GM23338 (cell line): Measurements from ENCODE around the gene ATP5PO. TPM values are rescaled to one million over a fixed set of nuclear protein-coding genes. Genes with fewer than 3 reads are reported as not detected.

Source experiments
- CREB1 ChIP-seq: fragments of 250-450 bp; sonication (Bioruptor Pico); IDR thresholded peaks from 2 replicates; pipeline ENCODE4 v1.5.0; 2020; ENCODE audit warnings: low read depth, mild to moderate bottlenecking, moderate library complexity
- EZH2 ChIP-seq: fragments of 200-600 bp; sonication (generic); IDR thresholded peaks from one replicate; pipeline ENCODE4 v1.8.0; 2017; ENCODE audit warnings: antibody characterized with exemption, mild to moderate bottlenecking, low read depth; ENCODE audit not compliant: unreplicated experiment
- EZH2phosphoT487 ChIP-seq: fragments of 200-600 bp; sonication (generic); IDR thresholded peaks from one replicate; pipeline ENCODE4 v1.8.1; 2018; ENCODE audit warnings: antibody characterized with exemption; ENCODE audit not compliant: unreplicated experiment
- JUNB ChIP-seq: IDR thresholded peaks from one replicate; pipeline ENCODE4 v1.6.1; 2016; ENCODE audit warnings: antibody characterized with exemption; ENCODE audit not compliant: unreplicated experiment
- STAT1 ChIP-seq: IDR thresholded peaks from one replicate; pipeline ENCODE4 v1.6.1; 2016; ENCODE audit warnings: antibody characterized with exemption; ENCODE audit not compliant: unreplicated experiment
- ZNF114 ChIP-seq: fragments of 250-450 bp; sonication (Bioruptor Pico); IDR thresholded peaks from 2 replicates; pipeline ENCODE4 v1.5.0; 2020; ENCODE audit warnings: mild to moderate bottlenecking, moderate library complexity
- ZNF331 ChIP-seq: fragments of 250-450 bp; sonication (Bioruptor Pico); IDR thresholded peaks from 2 replicates; pipeline ENCODE4 v1.5.0; 2020; ENCODE audit warnings: low read depth, mild to moderate bottlenecking, moderate library complexity
- polyA plus RNA-seq: library from polyadenylated mRNA; unstranded; fragments of >200 nt; fragmentation: Nextera tagmentation; extraction: Ambion mirVana; gene quantifications from 2 replicates; pipeline ENCODE4 v1.2.1, GENCODE V29; 2016
- total RNA-seq: library from RNA; depleted of rRNA; stranded (reverse); fragments of >200 nt; shearing (Covaris generic); gene quantifications from 2 replicates; pipeline ENCODE4 v1.2.3, GENCODE V29; 2014
- TF ChIP-seq, protein P1 (sequence below): fragments of 250-450 bp; sonication (Bioruptor Pico); IDR thresholded peaks from 2 replicates; pipeline ENCODE4 v1.5.0; 2020; ENCODE audit warnings: mild to moderate bottlenecking, moderate library complexity
- TF ChIP-seq, protein P2 (sequence below): IDR thresholded peaks from one replicate; pipeline ENCODE4 v1.6.1; 2018; ENCODE audit warnings: antibody characterized with exemption; ENCODE audit not compliant: unreplicated experiment

ATP5PO gene
- total and polyA plus RNA-seq, 2 experiments from 2014 or later, result 244 to 522 TPM

DNA sequence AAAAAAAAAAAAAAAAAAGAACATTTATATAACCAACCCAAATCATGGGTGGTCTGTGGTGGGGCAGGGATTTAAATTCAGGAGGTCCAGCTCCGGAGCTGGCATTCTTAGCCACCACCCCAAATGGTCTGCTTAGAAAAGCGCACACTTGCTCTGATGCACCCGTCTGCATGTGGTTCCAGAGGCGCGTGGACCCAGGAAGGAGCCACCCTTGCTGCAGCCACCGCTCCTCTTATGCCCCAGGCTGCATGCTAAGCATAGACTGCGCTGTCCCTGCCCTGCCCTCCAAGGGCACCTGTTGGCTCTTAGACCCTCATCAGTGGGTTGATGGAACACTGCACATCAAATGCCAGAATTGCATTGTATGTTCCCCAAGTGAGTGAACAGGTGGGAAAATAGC is 41.4 kb downstream of the ATP5PO start (continued):
- TF ChIP-seq, protein P1, sequence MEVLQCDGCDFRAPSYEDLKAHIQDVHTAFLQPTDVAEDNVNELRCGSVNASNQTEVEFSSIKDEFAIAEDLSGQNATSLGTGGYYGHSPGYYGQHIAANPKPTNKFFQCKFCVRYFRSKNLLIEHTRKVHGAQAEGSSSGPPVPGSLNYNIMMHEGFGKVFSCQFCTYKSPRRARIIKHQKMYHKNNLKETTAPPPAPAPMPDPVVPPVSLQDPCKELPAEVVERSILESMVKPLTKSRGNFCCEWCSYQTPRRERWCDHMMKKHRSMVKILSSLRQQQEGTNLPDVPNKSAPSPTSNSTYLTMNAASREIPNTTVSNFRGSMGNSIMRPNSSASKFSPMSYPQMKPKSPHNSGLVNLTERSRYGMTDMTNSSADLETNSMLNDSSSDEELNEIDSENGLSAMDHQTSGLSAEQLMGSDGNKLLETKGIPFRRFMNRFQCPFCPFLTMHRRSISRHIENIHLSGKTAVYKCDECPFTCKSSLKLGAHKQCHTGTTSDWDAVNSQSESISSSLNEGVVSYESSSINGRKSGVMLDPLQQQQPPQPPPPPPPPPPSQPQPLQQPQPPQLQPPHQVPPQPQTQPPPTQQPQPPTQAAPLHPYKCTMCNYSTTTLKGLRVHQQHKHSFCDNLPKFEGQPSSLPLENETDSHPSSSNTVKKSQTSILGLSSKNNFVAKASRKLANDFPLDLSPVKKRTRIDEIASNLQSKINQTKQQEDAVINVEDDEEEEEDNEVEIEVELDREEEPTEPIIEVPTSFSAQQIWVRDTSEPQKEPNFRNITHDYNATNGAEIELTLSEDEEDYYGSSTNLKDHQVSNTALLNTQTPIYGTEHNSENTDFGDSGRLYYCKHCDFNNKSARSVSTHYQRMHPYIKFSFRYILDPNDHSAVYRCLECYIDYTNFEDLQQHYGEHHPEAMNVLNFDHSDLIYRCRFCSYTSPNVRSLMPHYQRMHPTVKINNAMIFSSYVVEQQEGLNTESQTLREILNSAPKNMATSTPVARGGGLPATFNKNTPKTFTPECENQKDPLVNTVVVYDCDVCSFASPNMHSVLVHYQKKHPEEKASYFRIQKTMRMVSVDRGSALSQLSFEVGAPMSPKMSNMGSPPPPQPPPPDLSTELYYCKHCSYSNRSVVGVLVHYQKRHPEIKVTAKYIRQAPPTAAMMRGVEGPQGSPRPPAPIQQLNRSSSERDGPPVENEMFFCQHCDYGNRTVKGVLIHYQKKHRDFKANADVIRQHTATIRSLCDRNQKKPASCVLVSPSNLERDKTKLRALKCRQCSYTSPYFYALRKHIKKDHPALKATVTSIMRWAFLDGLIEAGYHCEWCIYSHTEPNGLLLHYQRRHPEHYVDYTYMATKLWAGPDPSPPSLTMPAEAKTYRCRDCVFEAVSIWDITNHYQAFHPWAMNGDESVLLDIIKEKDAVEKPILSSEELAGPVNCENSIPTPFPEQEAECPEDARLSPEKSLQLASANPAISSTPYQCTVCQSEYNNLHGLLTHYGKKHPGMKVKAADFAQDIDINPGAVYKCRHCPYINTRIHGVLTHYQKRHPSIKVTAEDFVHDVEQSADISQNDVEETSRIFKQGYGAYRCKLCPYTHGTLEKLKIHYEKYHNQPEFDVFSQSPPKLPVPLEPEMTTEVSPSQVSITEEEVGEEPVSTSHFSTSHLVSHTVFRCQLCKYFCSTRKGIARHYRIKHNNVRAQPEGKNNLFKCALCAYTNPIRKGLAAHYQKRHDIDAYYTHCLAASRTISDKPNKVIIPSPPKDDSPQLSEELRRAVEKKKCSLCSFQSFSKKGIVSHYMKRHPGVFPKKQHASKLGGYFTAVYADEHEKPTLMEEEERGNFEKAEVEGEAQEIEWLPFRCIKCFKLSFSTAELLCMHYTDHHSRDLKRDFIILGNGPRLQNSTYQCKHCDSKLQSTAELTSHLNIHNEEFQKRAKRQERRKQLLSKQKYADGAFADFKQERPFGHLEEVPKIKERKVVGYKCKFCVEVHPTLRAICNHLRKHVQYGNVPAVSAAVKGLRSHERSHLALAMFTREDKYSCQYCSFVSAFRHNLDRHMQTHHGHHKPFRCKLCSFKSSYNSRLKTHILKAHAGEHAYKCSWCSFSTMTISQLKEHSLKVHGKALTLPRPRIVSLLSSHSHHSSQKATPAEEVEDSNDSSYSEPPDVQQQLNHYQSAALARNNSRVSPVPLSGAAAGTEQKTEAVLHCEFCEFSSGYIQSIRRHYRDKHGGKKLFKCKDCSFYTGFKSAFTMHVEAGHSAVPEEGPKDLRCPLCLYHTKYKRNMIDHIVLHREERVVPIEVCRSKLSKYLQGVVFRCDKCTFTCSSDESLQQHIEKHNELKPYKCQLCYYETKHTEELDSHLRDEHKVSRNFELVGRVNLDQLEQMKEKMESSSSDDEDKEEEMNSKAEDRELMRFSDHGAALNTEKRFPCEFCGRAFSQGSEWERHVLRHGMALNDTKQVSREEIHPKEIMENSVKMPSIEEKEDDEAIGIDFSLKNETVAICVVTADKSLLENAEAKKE (CRISPR knock-in tag), result no peak
- no peak for TF ChIP-seq JUNB
- TF ChIP-seq EZH2, result no peak
- TF ChIP-seq ZNF114 (CRISPR knock-in tag), result no peak
- no peak for TF ChIP-seq EZH2phosphoT487
- TF ChIP-seq ZNF331 (CRISPR knock-in tag), result no peak
- no peak for TF ChIP-seq STAT1
- TF ChIP-seq, protein P2, sequence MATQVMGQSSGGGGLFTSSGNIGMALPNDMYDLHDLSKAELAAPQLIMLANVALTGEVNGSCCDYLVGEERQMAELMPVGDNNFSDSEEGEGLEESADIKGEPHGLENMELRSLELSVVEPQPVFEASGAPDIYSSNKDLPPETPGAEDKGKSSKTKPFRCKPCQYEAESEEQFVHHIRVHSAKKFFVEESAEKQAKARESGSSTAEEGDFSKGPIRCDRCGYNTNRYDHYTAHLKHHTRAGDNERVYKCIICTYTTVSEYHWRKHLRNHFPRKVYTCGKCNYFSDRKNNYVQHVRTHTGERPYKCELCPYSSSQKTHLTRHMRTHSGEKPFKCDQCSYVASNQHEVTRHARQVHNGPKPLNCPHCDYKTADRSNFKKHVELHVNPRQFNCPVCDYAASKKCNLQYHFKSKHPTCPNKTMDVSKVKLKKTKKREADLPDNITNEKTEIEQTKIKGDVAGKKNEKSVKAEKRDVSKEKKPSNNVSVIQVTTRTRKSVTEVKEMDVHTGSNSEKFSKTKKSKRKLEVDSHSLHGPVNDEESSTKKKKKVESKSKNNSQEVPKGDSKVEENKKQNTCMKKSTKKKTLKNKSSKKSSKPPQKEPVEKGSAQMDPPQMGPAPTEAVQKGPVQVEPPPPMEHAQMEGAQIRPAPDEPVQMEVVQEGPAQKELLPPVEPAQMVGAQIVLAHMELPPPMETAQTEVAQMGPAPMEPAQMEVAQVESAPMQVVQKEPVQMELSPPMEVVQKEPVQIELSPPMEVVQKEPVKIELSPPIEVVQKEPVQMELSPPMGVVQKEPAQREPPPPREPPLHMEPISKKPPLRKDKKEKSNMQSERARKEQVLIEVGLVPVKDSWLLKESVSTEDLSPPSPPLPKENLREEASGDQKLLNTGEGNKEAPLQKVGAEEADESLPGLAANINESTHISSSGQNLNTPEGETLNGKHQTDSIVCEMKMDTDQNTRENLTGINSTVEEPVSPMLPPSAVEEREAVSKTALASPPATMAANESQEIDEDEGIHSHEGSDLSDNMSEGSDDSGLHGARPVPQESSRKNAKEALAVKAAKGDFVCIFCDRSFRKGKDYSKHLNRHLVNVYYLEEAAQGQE, result no peak
- TF ChIP-seq CREB1 (CRISPR knock-in tag), result no peak
